ENCODE results near the gene SLC17A7.
"Not testable (repeated sequence)": the region's sequence is repeated elsewhere in the genome, so short reads cannot be mapped to it uniquely, and the experiment has no call there.

SLC17A7 gene

GRCh38 chr19:49481020-49481683 is 39.8 kb upstream of the SLC17A7 start:
- H3K36me3 ChIP-seq: no peaks in the 10 kb centered on the region
- H3K9ac ChIP-seq: no peak overlapping the region
- no peaks in the 10 kb centered on the region for H3K9me3 ChIP-seq
- peaks cover 13% of the 10 kb centered on the region for H3K4me1 ChIP-seq
- no peak overlapping the region for H3K27ac ChIP-seq
- no peaks in the 10 kb centered on the region for H3K27me3 ChIP-seq
- TF ChIP-seq Cebpa-rat (IDR thresholded peaks at IDR 0.05): no peak
- no peak overlapping the region for H3K4me2 ChIP-seq
- no peaks in the 10 kb centered on the region for H4K20me1 ChIP-seq
- H3K4me3 ChIP-seq: no peak overlapping the region

- H3K4me2 ChIP-seq: no peak overlapping the region
- no peak overlapping the region for H3K27ac ChIP-seq
- no peak for TF ChIP-seq Cebpa-rat (IDR thresholded peaks at IDR 0.05)
- H3K4me1 ChIP-seq: peaks cover 23% of the 10 kb centered on the region
- H3K9ac ChIP-seq: no peak overlapping the region
- H3K9me3 ChIP-seq: no peaks in the 10 kb centered on the region
- H4K20me1 ChIP-seq: no peaks in the 10 kb centered on the region
- H3K4me3 ChIP-seq: no peak overlapping the region
- no peaks in the 10 kb centered on the region for H3K36me3 ChIP-seq
- H3K27me3 ChIP-seq: no peaks in the 10 kb centered on the region
These were observed 38.8 kb upstream of the SLC17A7 start for GRCh38 chr19:49479975-49480628.

GRCh38 chr19:49475995-49476880 is 34.9 kb upstream of the SLC17A7 start:
- Histone ChIP-seq H3K4me3 (no peak overlapping the region), H3K9ac (peak overlapping the region; percentile 38; the same call in 1 of the 2 replicates), H3K4me2 (peak overlapping the region; percentile 95), H3K4me1 (peaks cover 57% of the 10 kb centered on the region), H3K27me3 (no peaks in the 10 kb centered on the region), H3K9me3 (no peaks in the 10 kb centered on the region), H4K20me1 (no peaks in the 10 kb centered on the region), H3K27ac (peak overlapping the region; percentile 51; the same call in 1 of the 2 replicates), H3K36me3 (no peaks in the 10 kb centered on the region)
- no peak for TF ChIP-seq Cebpa-rat (IDR thresholded peaks at IDR 0.05)

GRCh38 chr19:49475191-49475917 is 34.0 kb upstream of the SLC17A7 start:
- Histone ChIP-seq H3K36me3 (no peaks in the 10 kb centered on the region), H3K4me1 (peaks cover 66% of the 10 kb centered on the region)

GRCh38 chr19:49474542-49474924 is 33.2 kb upstream of the SLC17A7 start:
- H3K4me3 ChIP-seq: peak overlapping the region; percentile 65
- peaks cover 5% of the 10 kb centered on the region; the same call in 1 of the 2 replicates for H4K20me1 ChIP-seq
- H3K9ac ChIP-seq: 0 out of 2 replicates have a peak overlapping the region, but pooled peaks have one; percentile 34
- no peaks in the 10 kb centered on the region for H3K27me3 ChIP-seq
- no peaks in the 10 kb centered on the region for H3K9me3 ChIP-seq
- no peak for TF ChIP-seq Cebpa-rat (IDR thresholded peaks at IDR 0.05)
- H3K27ac ChIP-seq: peak overlapping the region; percentile 51
- H3K36me3 ChIP-seq: no peaks in the 10 kb centered on the region
- H3K4me1 ChIP-seq: peaks cover 74% of the 10 kb centered on the region
- H3K4me2 ChIP-seq: peak overlapping the region; percentile 95

More at GRCh38 chr19:49475191-49475917, 34.0 kb upstream of the SLC17A7 start:
- Histone ChIP-seq H4K20me1 (no peaks in the 10 kb centered on the region), H3K9me3 (no peaks in the 10 kb centered on the region), H3K4me2 (peak overlapping the region; percentile 95), H3K27ac (peak overlapping the region; percentile 51), H3K9ac (peak overlapping the region; percentile 38; the same call in 1 of the 2 replicates), H3K27me3 (no peaks in the 10 kb centered on the region), H3K4me3 (no peak overlapping the region; the same call in 1 of the 2 replicates)
- TF ChIP-seq Cebpa-rat (IDR thresholded peaks at IDR 0.05): no peak

DNA sequence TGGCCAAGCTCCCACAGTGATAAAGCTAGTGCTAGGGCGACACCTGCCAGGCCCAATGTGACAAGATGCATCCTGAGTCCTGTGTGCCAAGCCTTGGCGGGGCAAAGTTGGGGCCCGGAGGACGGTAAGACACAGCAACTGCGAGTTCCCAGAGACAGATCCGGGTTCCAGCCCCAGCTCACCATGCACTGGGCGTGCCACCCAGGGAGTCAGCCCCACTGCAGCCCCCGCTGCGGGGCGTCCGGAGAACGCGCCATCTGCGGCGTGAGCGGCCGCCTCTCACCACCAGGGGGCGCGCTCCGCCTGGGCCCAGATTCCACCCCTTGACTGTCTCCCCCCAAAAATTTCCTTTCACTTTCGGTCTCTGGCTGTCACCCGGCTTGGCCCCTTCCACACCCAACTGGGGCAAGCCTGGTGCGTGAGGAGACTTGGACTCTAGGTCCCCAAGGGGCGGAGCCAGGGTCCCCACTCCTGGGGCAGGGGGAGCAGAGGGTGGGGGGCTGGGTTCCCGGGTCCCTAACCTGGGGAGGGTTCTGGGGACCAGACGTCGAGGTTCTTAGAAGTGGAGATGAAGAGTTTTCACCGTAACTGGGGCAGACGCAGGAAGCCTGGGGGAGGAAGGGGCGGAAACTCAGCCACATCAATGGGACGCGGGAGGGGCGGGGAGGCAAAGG is 32.7 kb upstream of the SLC17A7 start, which contains the start of gene FLT3LG:
Gene FLT3LG (plus strand): TSS at position 348 of the 674 bp plus-strand sequence. CDS start 425 bp downstream, outside the sequence.
- TF ChIP-seq Cebpa-rat (IDR thresholded peaks at IDR 0.05): no peak
- peaks cover 79% of the 10 kb centered on the region for H3K4me1 ChIP-seq
- H3K9ac ChIP-seq: peak within 1 kb of the TSS; percentile 71
- peak within 1 kb of the TSS; percentile 65 for H3K4me3 ChIP-seq
- H3K27me3 ChIP-seq: no peaks in the 10 kb centered on the region
- peak within 1 kb of the TSS; percentile 62 for H3K27ac ChIP-seq
- H4K20me1 ChIP-seq: peaks cover 7% of the 10 kb centered on the region; the same call in 1 of the 2 replicates
- H3K36me3 ChIP-seq: no peaks in the 10 kb centered on the region
- no peaks in the 10 kb centered on the region for H3K9me3 ChIP-seq
- peak within 1 kb of the TSS; percentile 95 for H3K4me2 ChIP-seq

DNA sequence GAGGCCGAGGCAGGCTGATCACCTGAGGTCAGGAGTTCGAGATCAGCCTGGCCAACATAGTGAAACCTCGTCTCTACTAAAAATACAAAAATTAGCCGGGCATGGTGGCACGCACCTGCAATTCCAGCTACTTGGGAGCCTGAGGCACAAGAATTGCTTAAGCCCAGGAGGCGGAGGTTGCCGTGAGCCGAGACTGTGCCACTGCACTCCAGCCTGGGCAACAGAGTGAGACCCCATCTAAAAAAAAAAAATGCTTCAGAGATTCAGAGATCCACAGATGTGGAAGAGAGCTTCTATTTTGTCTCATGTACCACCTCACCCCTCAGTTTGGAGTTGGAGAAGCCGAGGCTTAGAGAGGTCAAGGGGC is 32.2 kb upstream of the SLC17A7 start:
- Histone ChIP-seq H3K4me3 (peak overlapping the region; percentile 65), H3K4me2 (peak overlapping the region; percentile 95), H3K27ac (peak overlapping the region; percentile 62), H3K9ac (peak overlapping the region; percentile 71), H3K4me1 (peaks cover 84% of the 10 kb centered on the region)
- H4K20me1 ChIP-seq, H3K9me3 ChIP-seq, H3K27me3 ChIP-seq, H3K36me3 ChIP-seq: not testable (repeated sequence)

- H3K9ac ChIP-seq: peak overlapping the region; percentile 71; the same call in 1 of the 2 replicates
- no peak for TF ChIP-seq Cebpa-rat (IDR thresholded peaks at IDR 0.05)
- H3K4me1 ChIP-seq: peaks cover 90% of the 10 kb centered on the region
- H3K27me3 ChIP-seq: no peaks in the 10 kb centered on the region
- no peaks in the 10 kb centered on the region for H3K36me3 ChIP-seq
- H3K4me3 ChIP-seq: peak overlapping the region; percentile 65; the same call in 1 of the 2 replicates
- peak overlapping the region; percentile 95 for H3K4me2 ChIP-seq
- H3K27ac ChIP-seq: peak overlapping the region; percentile 62
- H3K9me3 ChIP-seq: no peaks in the 10 kb centered on the region
- H4K20me1 ChIP-seq: peaks cover 7% of the 10 kb centered on the region; the same call in 1 of the 2 replicates
These were observed 31.6 kb upstream of the SLC17A7 start for GRCh38 chr19:49472936-49473335.

All from BLaER1 (cell line).